Limb (tissue), 2 donors: ENCODE measurements around the gene ALDH1B1.

ENCODE experiments used
- DNase-seq, 2 donors: peaks; one replicate each; pipeline ENCODE4 v3.0.0-alpha.2; 2016; ENCODE audit errors: extremely low spot score in 2 of 2

The ALDH1B1 gene

DNA sequence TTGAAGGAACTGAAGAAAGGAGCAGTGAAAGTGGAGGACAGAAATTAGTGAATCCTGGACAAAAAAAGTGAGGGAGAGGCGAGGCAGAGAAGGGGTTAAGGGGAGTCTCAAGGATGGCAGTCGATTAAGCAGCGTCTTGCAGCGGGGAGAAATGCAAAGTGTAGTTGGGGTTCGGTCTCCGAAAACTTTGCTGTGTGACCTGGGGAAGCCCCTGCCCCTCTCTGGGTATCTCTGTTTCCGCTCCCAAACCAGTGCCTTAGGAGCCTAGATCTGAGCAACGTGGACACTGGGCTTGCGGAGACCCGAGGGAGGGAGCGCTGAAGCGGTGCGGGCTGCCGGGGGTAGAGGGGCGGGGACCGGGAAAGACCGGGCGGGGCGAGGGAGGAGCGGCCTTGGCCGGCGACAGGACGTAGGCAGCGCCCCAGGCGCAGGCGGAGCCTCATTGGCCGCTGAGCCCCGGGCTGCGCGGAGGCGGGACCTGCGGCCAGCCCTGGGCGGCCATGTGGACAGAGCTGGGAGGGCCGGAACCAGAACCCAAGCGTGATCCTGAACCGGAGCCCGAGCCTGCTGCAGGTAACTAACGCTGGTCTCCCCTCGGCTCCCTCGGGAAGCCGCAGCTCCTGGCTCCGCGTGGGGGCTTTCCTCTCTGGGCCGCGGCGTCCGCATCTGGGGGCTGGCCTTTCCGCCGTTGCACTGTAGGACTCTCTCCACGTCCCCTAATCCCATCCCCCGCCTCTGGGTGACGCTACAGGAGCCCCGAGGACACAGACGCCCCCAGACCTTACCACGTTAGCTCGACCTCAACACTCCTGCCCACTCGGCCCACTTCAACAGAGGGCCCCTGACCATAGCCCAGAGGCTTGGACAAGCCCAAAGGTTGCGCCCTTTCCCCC lies at the start of gene ALDH1B1:
Gene ALDH1B1, plus strand, starts transcription at position 468 of the 893 bp plus-strand sequence. CDS start 3,047 bp downstream, outside the sequence.
- DNase-seq: peak; percentile 87

GRCh38 chr9:38343037-38343436 lies 49.5 kb upstream of the ALDH1B1 start:
- DNase-seq: no peak

- no peak for DNase-seq
These were observed 49.0 kb upstream of the ALDH1B1 start for GRCh38 chr9:38343552-38343951.

DNA sequence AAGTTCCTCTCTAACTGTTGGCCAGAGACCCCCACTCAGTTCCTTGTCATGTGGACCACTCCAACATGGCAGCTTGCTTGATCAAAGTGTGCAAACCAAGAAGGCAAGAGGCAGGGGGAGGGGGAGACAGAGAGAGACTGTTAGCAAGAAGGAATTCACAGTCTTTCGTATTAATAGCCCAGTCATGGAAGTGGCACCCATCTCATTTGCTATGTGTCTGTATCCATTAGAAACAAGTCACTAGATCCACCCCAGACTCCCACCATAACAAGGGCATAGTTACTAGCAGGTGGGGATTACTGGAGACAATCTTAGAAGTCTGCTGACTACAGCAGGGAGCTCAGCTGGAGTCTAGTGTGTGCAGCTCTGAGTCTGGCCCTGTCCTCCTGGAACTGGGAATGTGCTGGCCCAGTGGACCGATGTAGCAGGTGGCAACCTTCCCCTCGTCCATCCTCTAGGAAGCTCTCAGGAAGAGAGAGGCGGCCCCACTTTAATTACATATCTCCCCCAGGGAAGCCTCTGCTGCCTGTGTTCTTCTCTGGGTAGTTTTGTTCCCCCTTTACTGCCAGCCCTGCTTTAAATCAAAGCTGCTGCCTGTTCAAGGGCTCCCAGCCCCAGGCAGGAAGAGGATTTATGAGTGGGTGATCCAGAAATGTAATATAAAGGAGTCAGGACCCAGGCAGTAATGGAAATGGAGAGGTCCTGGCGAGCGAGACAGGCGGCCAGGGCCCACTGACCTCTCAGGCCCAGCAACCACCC lies 47.8 kb upstream of the ALDH1B1 start:
- DNase-seq: no peak

DNA sequence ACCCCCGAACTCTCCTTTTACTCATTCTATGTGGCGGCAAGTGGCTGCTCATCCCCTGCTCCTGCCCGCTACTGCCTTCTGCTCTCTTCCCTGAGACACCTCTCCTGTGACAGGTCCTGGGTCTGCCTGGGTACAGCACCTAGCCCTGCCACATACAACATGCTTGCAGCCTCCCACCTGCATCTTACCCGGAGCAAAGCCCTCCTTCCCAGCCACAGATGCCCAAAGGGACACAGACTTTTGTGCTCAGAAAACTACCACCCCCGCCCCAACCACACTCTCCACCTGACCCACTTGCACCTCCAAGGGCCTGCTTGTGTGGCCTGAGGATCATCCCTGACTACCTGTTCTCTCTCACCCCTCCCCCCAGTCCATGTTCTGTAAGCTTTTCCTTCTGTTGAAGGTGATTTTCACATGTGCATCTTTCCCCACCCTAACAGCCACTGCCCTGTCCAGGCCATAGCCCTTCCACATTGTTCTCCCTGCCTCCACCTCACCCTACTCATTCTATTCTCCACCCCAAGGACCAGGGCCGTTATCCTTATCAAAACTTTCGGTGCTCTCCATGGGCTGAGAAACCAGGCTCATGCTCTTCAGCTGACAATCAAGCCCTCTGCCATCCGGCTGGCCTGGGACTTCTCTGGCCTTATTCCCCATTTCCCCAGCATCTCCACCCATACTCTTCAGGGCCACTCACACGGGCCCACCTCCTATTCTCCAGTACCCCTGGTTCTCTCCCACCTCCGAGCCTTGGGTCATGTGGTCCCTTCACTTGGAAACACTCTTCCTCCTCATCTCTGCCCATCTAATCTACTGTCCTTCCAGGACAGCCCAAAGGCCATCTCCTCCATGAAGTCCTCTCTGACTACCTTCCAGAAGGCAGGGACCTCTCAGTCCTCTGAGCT lies 46.4 kb upstream of the ALDH1B1 start:
- no peak for DNase-seq

DNA sequence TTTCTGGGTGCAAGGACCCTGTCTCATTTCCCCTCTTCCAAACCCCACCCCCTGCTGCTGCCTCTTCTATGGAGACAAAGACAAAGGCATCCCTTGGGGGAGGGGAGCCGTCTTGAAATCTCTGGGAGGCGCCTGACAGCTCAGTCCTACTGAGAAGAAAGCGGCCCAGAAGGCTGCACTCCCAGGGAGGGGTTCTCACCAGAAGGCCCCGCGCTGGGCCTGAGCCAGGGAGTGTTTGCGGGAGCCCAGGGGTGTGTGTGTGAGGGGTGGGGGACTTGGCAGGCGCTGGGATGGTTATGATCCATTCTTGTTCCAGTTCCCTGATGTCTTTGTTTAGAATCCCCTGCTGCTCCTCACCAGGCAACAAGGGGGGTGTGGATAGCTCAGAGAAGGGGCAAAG lies 45.7 kb upstream of the ALDH1B1 start:
- DNase-seq: peak; percentile 20 to 56

DNA sequence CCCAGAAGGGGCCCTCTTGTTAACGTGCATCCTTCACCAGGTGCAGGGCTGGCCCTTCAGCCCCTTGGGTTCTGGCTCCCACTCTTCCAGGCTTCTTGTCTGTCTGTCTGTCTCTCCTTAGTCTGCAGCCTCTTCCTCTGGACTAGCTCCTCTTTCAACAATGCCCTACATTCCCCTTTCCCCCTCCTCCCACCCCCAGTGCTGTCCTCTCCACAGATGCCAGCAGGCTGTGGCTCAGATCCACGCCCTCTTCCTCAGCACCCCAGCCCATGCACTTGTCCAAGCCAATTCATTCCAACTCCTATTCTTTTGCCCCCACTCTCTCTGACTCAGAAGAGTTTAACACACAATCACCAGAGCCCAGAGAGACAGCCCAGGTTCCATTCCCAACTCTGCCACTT lies 45.2 kb upstream of the ALDH1B1 start:
- DNase-seq: no peak

- DNase-seq: no peak
These were observed 44.6 kb upstream of the ALDH1B1 start for GRCh38 chr9:38347946-38348345.

- DNase-seq: no peak
These were observed 42.0 kb upstream of the ALDH1B1 start for GRCh38 chr9:38350529-38350928.

- no peak for DNase-seq
These were observed 39.8 kb upstream of the ALDH1B1 start for GRCh38 chr9:38352530-38353328.

DNA sequence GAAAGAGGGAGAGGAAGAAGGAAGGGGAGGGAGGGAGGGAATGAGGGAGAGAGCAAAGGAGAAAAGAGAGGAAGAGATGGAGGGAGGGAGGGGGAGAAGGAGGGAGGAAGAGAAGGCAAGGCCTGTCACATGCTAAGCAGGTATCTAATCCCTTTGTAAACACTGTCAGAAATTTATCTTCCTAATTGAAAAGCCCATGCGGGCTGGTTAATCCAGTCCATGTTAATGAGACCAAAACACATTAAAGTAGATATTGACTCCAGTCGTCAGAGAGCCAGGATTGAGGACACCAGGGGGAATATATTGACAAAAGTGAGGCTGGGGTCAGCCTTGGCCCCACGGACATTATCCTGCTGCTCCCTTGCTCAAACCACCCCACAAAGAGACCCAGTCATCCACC lies 37.4 kb upstream of the ALDH1B1 start:
- no peak for DNase-seq

DNA sequence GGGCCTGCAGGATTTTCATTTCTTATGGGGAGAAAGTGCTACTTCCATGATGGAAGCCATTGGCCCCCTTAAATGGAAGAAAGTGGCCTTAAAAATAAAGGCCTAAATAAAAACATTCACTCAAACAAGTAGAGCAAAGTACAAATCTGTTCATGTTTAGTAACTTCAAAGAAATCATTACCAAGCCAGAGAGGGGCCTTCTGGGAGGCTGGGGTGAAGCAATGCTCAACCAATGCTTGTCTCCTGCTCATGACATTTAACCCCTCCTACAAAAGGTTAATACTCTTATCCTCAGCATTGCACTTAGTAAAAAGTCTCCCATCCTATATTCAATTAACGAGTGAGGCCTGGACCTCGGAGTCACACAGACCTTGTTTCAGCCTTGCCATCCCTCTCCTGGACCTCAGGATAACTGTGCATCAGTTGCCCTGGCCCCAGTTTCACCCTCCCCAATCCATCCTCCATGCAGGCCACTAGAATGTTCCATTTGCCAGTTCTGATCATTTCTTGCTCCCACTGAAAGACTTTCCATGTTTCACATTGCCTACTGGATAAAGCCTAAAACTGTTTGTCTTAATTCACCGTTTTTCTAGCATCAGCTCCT lies 36.9 kb upstream of the ALDH1B1 start:
- DNase-seq: no peak

GRCh38 chr9:38356851-38357250 lies 35.7 kb upstream of the ALDH1B1 start:
- no peak for DNase-seq

GRCh38 chr9:38357350-38358114 lies 35.0 kb upstream of the ALDH1B1 start:
- no peak for DNase-seq

DNA sequence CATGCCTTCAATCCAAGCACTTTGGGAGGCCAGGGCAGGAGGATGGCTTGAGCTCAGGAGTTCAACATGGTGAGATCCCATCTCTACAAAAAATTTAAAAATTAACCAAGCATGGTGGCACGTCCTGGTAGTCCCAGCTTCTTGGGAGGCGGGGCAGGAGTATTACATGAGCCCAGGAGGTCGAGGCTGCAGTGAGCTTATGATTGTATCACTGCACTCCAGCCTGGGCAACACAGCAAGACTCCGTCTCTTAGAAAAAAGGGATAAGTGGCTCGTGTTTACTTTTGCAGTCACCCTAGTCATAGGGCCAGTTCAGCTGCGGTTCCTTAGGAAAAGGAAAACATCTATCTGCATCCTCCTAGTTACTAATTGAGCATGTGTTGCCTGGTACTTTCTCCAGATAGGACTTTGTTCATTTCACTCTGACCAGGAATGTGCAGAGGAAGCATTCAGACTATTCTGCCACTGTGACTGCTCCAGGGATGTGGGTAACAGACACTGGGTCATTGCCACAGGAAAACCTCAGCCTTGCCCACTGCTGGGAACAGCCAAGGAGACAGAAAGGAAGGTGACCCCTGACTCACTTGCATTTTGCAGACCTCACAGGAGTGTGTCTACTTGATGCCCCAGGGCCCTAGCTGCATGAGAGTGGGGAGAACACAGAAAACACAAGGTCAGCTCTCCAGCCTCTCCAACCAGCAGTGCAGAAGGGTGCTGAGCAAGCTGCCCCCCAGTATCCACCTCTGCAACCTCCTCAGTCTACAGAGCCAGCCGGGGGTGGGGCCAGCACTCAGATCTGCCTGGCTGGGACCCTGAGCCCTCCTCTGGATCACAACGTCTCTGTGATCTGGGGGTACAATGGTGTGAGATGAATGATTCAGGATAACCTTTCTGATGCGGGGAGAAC lies 33.9 kb upstream of the ALDH1B1 start:
- DNase-seq: no peak

- no peak for DNase-seq
These were observed 33.2 kb upstream of the ALDH1B1 start for GRCh38 chr9:38359297-38359653.

DNA sequence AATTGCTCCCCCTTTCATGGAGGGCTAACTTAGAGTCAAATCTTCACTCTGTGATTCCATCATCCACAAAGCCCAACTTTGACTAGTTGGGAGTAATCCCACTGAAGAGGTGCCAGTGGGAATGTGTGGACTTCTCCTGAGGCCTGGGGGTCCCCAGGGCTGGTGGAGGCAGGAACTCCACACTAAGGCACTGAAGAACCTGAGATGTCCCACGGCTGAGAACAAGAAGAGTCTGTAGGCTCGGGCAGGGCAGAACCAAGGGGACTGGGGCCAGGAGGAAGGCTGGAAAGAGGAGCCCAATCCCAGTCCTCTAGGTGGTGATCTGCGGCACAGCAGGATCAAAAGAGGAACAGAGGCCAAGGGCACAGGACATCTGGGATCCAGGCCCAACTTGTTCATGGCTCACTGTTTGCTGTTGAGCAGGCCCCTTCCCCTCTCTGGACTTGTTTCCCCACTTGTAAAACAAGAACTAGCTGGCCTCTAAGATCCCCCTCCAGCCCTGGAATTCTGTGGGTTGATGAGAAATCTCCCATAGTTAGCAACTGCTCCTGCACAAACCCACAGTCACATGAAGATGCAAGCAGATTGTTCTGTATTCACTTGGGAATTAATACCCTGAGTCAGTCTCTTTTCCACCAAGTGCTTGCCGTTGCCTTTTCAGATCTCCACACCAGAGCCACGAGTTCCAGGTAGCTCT lies 32.7 kb upstream of the ALDH1B1 start:
- no peak for DNase-seq
